ENCODE results near the gene VPS4B.

Gene VPS4B

DNA sequence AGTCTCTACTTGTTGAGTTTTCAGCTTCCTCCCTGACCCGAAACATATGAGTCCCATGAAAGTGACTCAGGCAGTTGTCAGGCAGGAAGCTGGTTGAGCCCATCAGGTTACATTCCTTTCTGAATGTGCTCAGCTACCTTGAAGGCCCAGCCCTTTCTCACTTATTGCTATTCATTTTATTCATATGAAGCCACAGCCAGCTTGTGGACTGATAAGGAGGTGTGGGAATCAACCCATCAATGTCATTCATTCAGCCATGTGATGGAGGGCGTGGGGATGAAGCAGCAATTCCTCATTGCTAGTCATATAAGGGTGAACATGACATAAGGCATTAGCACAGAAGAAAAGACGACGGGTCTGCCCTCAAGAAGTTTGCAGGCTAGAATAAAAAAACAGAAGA is 5.3 kb upstream of the VPS4B start:
- DNase-seq, result no peak

DNA sequence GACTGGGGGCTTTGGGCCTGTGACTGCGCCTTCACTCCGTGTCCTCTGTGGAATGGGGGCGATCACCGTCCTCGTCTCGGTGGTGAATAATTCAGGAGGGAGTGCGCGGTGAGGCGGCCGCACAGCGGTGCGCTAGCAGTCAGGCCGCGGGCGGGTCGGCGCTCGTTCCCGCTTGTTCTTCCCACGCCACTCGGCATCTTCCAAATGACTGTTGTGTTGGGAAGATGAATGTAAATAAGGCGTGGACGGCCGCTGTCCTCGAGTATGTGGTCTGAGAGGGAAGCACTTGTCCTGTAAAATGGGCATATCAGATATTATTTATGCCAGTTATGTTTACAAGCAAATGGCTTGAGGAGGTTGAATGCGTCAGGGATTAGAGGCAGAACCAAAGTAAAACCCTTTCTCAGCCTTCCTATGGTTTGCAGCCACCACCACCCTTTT is 608 bp upstream of the VPS4B start:
- no peak for DNase-seq

DNA sequence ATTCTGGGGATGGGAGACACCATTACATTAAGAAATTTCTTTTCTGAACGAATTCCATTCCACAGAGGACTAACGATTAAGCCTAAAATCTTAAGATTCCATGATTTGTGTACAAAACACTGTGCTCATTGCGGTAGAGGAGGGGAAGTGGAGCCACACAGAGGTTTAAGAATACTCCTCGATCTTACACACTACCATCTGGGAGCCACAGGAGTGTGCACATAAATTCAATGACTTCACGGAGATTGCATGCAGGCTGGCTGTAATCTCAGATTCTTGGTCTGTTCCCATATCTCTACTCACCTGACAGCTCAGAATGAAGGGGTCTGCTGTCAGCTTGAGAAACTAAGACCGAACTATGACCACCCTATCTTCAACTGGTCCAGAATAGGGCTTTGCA is 762 bp downstream of the VPS4B start:
- DNase-seq, result no peak

DNA sequence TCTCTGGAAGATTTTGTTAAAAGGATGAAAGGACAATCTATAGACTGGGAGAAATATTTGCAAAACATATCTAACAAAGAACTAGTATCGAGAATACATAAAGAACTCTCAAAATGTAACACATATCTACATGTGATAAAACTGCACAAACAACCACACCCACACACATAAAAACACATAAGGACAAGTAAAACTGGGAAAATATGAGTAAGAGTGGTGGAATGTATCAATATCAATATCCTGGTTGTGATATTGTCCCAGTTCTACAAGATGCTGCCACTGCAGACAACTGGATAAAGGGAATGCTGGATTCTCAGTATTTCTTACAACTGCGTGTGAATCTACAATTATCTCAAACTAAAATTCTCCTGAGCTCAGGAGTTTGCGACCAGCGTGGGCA is 9.3 kb downstream of the VPS4B start:
- DNase-seq, result no peak

DNA sequence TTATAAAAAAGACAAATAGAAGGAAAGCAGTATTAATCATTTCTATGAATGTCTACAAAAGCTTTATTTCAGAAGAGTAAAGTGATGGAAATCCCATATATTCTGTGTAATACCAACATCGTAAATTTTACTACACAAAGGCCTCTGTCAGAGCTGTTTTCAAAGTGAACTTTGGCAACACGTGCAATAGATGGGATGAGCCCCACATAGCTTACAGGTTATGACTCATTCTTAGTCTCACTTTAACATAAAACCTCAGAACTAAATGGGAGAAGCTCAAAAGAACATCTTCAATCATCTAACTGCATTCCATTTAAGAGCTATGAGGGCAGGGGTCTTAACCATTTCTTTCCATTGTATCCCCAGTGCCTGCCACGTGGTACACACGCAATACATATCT is 11.5 kb downstream of the VPS4B start:
- no peak for DNase-seq

DNA sequence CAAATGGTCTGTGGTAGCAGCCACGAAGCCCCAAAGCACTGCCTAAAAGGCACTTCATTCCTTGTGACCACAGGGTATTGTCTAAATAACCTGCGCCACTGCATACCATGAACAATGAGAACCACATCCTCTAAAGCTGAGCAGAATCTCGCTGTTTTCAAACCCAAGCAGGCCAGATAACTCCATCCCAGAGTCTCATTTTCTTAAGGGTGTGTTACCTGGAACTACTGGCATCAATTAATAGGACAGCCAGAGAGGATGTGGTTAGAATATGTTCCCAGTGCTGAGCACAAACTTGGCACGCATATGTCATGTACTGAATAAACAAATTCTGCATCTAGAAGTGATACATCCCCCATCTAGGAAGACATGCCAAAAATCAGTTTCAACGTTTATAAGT is 13.0 kb downstream of the VPS4B start:
- no peak for DNase-seq

DNA sequence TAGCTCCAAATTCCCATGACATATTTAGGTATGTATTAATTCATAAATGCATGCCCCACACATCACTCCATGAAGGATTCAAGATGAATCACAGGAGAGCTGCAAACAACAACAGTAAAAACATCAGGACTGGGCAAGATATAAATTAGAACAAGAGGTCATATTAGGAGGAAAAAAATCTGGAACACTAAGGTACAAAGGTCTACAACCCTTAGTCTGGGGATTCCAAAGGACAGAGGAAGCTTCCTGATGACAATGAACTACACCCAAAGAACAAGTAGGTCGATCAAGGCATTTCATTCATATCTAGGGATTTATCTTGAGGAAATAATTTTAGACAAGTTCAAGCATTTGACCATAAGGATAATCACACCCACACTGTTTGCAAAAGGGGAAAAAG is 14.5 kb downstream of the VPS4B start:
- no peak for DNase-seq

DNA sequence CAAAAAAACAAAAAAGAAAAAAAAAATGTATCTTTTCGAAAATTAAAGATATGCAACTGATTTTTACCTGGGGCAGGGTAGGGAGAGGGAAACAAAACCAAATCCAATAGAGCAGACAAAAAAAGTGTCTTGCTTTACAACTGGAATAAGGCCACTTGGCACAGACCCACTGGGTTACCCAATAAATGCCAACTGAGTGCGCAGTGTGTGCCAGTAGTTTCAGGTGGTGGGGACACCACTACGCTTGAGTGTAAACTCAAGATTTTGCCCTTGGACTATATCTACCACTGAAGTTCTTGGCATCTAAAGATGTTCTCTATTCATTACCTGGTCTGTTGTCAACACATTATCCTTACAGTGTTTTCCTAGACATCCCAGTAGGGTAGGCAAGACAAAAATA is 16.3 kb downstream of the VPS4B start:
- no peak for DNase-seq

DNA sequence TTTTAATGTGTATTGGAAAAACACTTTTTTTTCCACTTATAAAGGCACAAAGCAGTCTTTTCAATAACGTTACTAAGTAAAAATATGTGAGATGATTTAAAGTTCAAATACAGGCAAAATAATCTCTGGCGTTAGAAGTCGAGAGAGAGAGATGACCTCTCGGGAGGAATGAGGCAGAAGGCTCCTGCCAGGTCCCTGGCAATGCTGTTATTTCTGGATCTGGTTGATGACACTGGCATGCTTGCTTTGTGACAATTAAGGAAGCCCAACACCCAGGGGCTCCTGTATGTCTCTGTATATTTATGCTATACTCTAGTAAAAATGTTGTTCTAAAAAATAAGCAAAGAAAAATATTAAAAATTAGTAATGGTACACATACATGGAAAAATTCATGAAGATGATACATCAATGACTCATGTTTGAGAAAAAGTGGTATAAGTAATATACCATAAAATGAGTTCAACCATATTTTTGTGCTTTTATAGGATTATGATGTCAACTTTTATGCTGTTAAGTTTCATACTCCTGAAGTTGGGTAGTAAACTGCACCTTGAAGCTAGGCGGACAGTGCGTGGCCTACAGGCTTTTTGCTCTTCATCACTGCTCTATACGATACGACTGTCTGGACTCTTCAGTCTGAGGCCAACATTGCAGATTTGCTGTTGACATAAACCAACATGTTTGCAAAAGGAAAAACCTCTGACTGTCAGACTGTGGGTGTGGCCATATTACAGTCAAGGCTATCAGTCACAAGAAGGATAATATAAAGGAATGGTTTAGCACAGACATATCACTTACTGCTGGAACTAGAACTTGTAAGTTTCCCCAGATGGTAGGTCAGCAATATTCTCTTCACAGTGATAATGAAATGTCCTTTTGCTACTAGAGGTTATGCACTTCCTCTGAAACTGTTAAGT is 19.8 kb downstream of the VPS4B start:
- DNase-seq, result no peak

DNA sequence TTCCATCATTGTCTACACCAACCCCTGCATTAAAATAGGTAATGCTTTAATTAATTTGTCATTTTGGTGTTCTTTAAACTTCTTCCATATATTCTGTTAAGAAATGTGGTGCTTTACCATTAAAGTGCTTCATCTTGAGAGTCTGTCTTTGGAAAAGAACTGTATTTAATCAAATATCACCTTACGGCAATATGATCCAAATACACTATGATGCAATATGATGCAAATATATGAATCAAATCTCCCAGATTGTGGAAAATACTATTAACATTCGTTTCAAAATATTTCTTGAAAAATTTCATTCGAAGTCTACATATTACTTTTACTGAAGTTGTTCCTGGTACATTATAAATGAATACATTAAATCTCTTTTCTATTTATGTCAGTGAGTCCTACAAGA is 23.0 kb downstream of the VPS4B start:
- DNase-seq, result no peak

DNA sequence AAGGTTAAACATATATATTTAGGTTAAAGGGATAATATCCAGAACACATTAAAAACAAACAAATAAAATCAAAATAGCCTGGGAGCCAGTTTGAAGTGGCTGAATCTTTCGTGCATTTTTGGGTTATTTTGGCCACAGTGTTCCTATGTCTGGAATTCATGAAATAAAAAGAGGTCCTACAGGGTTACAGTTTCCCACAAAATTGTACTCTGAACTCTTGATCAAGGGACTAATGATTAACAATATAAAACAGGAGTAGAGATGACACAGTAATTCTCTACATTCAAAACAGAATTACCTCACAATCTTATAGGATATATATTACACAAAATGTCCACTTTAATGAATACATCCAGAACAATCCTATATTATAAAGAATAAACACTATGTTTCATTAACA is 24.9 kb downstream of the VPS4B start:
- no peak for DNase-seq

DNA sequence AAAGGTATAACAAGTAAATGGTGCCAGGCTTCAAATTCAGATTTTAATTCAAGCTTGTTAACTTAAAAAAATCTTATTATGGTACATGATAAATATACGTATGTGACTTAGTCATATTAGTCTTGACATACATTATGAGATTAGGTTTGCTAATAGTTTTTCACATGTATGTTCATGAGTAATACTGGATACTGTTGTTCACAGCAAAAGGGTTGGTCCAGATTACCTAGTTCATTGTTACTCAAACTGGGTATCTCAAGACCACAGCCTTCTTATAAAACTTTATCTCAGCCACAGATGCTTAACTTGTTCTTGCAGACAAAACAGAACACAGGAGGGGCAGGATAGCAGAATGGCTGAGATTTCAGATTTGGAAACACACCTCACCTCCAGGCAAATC is 26.8 kb downstream of the VPS4B start:
- DNase-seq, result no peak

DNA sequence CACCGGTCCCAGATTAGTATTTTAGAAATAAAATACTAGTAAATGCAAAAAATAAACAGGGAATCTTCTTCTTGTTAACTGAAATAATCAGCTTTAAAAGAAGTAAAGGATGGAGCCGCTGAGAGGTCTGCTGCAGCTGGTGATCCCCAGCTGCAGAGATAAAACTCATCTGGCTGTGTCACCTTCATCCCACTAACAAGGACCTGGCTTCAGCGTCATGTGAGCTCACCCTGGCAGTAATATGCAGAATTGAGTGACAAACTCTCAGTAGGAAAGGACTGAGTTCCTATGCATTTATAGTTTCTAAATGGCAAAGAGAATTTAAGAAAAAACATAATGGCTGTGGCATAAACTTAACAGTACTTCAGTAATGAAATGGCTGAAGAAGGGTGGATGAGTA is 27.3 kb downstream of the VPS4B start:
- DNase-seq, result no peak

DNA sequence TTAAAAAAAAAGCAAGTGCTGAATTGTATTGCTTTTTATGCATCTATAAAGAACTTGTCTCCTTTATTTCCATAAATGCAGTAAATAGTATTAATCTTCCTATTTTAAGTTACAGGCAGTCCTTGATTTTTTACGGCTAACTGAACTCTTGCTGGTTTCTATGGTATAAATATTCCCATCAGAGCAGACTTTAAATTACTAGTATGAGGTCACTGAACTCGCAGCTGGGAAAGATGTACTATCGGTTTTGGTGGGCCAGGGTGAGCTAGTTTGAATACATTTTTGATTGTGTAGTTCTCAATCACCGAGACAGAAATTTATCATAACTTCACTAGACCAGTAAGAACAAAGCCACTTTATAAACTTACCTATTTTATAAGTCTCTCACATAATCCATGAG is 34.4 kb downstream of the VPS4B start:
- no peak for DNase-seq

DNA sequence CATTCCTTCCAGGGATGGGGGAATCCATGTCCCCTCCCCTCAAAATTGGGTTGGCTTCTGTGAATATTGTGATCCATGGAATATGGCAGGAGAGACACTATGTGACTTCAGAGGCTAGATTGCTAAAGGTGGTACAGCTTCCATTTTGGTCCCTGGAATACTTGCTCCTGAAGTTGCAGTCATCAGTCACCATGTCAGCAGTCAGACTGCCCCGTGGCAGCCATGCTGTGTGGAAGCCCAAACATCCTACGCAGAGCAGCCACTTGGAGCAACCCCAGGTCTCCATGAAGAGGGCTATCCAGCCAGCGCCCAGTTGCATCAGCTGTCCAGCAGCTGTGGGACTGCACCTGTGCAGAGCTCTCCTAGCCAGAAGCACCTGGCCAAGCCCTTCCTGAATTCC is 39.4 kb downstream of the VPS4B start:
- no peak for DNase-seq

DNA sequence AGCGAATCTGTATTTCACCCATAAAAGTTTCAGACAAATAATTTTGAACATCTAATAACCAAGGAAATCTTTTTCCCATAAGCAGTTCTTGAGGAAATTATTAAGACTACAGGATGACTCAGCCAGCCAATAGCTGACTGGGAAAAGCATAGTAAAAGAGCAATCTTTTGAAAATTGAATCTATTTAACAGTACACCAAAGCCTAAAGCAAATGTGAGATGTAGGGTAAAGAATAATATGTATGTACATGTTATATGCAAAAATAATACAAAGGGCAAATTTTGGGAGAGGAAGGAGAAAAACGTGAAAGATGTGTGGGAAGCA is 42.7 kb downstream of the VPS4B start:
- no peak for DNase-seq

DNA sequence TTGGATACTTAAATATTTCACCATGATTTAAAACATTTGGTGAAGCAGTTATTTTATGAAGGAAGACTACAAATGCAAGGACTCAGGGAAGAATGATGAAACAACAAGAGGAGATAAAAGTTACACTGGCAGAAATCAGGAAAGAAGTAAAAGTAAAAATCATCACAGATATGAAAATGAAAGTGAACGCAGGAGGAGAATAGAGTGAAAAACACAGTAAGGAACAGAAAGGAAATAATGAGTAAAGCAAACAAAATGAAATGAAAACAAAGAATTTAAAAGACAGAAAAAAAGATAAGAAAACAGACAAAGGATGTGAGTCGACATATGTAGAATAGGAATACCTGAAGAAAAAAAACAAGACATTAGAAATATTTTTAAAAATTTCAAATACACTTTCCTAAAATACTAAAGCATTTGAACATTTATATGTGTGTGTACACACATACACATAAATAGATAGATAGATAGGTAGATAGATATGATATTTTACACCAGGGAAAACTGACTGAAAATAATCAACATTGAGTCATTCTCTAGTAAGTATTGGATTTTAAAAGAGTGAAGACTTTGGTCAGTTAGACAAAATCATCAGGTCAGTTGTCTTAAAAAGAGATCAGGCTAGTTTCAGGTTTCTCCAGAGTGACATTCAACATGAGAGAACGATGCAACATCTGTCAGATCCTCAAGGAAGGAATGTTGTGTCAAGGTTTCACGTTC is 43.2 kb downstream of the VPS4B start:
- DNase-seq, result no peak

DNA sequence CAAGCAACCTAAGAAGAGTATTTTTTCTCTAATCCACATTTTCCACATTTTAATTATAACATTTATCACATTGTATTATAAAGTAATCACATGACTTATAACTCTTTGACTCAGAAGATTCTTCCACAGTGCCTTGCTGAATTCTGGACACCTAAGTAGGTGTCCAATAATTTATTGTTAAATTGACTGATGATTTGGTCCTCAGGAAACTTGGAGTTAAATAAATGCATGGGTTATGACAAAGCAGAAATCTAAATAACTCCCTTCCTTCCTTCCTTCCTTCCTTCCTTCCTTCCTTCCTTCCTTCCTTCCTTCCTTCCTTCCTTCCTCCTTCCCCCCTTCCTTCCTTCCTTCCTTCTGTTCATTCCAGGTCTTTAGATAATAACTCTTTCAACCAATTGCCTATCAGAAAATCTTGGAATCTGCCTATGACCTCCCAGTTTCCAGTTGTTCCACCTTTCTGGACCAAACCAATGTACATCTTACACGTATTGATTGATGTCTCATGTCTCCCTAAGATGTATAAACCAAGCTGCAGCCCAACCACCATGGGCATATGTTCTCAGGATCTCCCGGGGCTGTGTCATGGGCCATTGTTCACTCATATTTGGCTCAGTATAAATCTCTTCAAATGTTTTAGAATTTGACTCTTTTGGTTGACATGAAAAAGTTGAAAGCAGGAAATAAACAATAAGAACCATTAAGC is 44.8 kb downstream of the VPS4B start:
- no peak for DNase-seq

DNA sequence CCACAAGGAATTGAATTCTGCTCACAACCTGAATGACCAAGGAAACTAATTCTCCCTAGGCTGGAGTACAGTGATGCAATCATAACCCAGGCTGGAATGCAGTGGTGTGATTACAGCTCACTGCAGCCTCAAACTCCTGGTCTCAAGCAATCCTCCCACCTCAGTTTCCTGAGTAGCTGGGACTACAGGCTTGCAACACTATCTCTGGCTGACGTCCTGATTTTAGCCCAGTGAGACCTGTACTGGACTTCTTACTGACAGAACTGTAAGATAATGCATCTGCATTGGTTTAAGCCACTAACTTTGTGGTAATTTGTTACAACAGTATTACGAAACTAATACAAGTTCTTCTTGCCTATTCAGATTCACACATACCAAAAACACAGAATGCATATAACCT is 45.7 kb downstream of the VPS4B start:
- no peak for DNase-seq

DNA sequence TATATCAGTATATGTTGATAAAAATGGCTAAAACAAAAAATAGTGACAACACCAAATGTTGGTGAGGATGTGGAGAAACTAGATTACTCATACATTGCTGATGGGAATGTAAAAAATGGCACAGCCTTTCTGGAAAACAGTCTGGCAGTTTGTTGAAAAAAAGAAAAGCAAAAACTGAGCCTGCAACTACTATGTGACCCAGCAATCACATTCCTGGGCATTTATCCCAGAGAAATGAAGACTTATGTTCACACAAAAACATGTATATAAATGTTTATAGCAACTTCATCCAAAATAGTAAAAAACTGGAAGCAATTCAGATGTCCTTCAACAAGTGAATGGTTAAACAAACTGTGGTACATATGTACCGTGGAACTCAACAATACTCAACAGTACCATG is 47.7 kb downstream of the VPS4B start:
- no peak for DNase-seq

DNA sequence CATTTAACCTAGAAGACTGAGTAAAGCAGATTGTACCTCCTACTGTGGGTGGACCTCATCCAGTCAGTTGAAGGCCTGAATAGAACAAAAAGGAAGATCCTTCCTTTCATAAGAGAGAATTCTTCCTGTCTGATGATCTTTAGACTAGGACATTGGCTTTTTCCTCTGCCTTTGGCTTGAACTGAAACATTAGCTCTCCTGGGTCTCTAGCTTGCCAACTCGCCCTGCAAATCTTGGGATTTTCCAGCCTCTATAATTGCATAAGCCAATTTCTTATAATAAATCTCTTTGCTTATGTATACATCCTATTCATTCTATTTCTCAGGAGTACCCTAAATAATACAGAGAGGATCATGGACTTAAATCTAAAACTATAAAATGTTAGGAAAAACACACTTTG is 49.1 kb downstream of the VPS4B start:
- no peak for DNase-seq

DNA sequence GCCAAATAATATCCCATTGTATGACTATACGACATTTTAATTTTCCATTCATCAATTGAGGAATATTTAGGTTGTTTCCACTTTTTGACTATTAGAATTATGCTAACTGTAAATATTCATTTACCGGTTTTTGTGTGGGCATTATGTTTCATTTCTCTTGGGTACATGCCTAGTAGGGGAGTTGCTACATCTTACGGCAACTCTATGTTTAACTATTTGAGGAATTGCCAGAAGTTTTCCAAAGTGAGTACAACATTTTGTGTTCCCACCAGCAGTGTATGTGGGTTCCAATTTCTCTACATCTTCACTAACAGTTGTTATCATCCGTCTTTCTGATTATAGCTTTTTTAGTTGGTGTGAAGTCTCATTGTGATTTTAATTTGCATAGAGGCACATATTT is 53.7 kb downstream of the VPS4B start:
- DNase-seq, result no peak

DNA sequence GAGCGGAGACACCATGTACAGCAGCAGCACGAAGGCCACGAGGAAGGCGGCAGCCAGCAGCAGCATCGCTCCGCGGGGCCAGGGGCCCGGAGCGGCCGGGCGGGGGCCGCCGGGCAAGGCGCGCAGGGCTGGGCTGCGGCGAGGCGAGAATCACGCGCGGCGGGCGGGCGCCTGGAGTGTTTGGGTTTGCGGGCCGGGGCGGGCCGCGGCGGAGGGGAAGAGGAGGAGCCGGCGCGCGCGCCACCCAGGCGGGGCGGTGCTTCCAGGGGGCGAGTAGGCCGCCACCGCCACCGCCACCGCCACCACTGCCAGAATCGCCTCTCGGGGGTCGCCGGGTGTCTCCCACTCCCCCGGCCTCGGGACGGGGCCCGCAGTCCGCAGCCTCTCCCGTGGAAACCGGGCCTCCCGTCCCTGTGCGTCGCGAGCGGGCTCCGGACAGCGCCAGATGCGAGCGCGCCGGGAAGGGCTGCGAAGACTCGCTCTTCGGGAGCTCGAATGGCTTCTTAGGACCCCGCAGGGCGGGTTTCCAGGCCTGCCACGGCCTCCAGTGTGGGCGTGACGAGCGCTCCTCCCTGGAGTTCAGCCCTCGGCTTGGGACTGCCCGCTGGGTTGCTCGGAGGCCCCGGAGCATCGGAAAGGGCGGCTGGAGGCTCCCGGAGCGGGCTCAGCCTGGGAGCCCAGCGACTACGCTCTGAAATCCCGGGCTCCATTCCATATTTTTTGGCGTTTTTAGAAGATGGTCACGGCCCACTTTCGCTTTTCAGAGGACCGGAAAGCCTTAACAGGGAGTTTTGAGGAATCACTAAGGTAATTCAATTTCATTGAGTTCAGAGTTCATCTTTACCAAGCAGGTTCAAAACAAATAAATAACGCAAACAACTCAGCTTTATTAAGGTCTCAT is 55.0 kb downstream of the VPS4B start, which contains the start of gene KDSR:
KDSR (minus strand) TSS at position 154 of the 901 bp plus-strand sequence; CDS start at position 66, 88 bp downstream.
- DNase-seq, result peak; percentile 76

All from CD4-positive, alpha-beta T cell treated with Interferon gamma for 1 hour (primary cell).